Hepatocyte (in vitro differentiated cells): ENCODE measurements around the gene PHF2. TPM values are rescaled to one million over a fixed set of nuclear protein-coding genes. Genes with fewer than 3 reads are reported as not detected.

Experiments used
- DNase-seq: peaks from one replicate; pipeline ENCODE4 v3.0.0-alpha.2; 2016; ENCODE audit warnings: low spot score
- H2AFZ ChIP-seq: fragments of 200-600 bp; sonication (generic); 2 replicates; pipeline ENCODE4 v1.6.0; 2016; ENCODE audit warnings: antibody characterized with exemption, mild to moderate bottlenecking
- H3K27ac ChIP-seq: fragments of 200-600 bp; sonication (generic); 2 replicates; pipeline ENCODE4 v1.5.1; 2016; ENCODE audit warnings: mild to moderate bottlenecking
- H3K27me3 ChIP-seq: fragments of 200-600 bp; sonication (generic); 2 replicates; pipeline ENCODE4 v1.6.1; 2016
- H3K36me3 ChIP-seq: fragments of 200-600 bp; sonication (generic); replicated peaks from 2 replicates; pipeline ENCODE4 v1.5.1; 2016; ENCODE audit warnings: low read depth; ENCODE audit not compliant: insufficient read depth
- H3K4me1 ChIP-seq: fragments of 200-600 bp; sonication (generic); 2 replicates; pipeline ENCODE4 v1.5.1; 2016; ENCODE audit warnings: mild to moderate bottlenecking, moderate library complexity; ENCODE audit not compliant: insufficient read depth
- H3K4me2 ChIP-seq: fragments of 200-600 bp; sonication (generic); 2 replicates; pipeline ENCODE4 v1.6.0; 2016
- H3K4me3 ChIP-seq: fragments of 200-600 bp; sonication (generic); 2 replicates; pipeline ENCODE4 v1.5.1; 2016; ENCODE audit warnings: mild to moderate bottlenecking
- H3K79me2 ChIP-seq: fragments of 200-600 bp; sonication (generic); 2 replicates; pipeline ENCODE4 v1.6.0; 2017; ENCODE audit warnings: mild to moderate bottlenecking
- H3K9me2 ChIP-seq: fragments of 200-600 bp; sonication (generic); replicated peaks from 2 replicates; pipeline ENCODE4 v1.6.0; 2017; ENCODE audit warnings: mild to moderate bottlenecking; ENCODE audit not compliant: insufficient read depth
- H3K9me3 ChIP-seq: fragments of 200-600 bp; sonication (generic); 2 replicates; pipeline ENCODE4 v1.5.1; 2016; ENCODE audit warnings: low read depth, mild to moderate bottlenecking
- H4K20me1 ChIP-seq: fragments of 200-600 bp; sonication (generic); 2 replicates; pipeline ENCODE4 v1.6.0; 2016; ENCODE audit warnings: mild to moderate bottlenecking; ENCODE audit not compliant: insufficient read depth, poor library complexity, severe bottlenecking
- CTCF ChIP-seq: fragments of 200-600 bp; sonication (generic); IDR thresholded peaks from 2 replicates; pipeline ENCODE4 v1.5.1; 2016; ENCODE audit warnings: antibody characterized with exemption, mild to moderate bottlenecking; ENCODE audit not compliant: poor library complexity
- EZH2 ChIP-seq: fragments of 200-600 bp; sonication (generic); IDR thresholded peaks from 2 replicates; pipeline ENCODE4 v1.6.1; 2016; ENCODE audit warnings: antibody characterized with exemption, mild to moderate bottlenecking, borderline replicate concordance
- EZH2phosphoT487 ChIP-seq: fragments of 200-600 bp; sonication (generic); IDR thresholded peaks from one replicate; pipeline ENCODE4 v1.6.1; 2018; ENCODE audit warnings: antibody characterized with exemption, mild to moderate bottlenecking, low read depth, moderate library complexity; ENCODE audit not compliant: unreplicated experiment, severe bottlenecking
- WGBS: methylation state at CpG from one replicate; pipeline ENCODE4 v1.1.6; 2016; ENCODE audit warnings: low lambda C conversion rate; ENCODE audit errors: missing lambda C conversion rate; 5-methylcytosine and 5-hydroxymethylcytosine counted together
- polyA plus RNA-seq: library from polyadenylated mRNA; unstranded; fragments of >200 nt; fragmentation: Nextera tagmentation; extraction: Ambion mirVana; gene quantifications from 2 replicates; pipeline ENCODE4 v1.2.1, GENCODE V29; 2016
- total RNA-seq: library from RNA; depleted of rRNA; stranded (reverse); fragments of >200 nt; gene quantifications from 2 replicates; pipeline ENCODE4 v1.2.3, GENCODE V29; 2014

PHF2 gene
- total and polyA plus RNA-seq, 2 experiments from 2014 or later = 10.5 to 19.8 TPM

- H3K9me3 ChIP-seq = no peaks in the 10 kb centered on the region
- H3K4me1 ChIP-seq = no peaks in the 10 kb centered on the region
Observed at GRCh38 chr9:93699650-93700049, 123.3 kb downstream of the PHF2 start.

GRCh38 chr9:93701494-93702218 is 125.3 kb downstream of the PHF2 start:
- no peak overlapping the region for H3K4me3 ChIP-seq
- no peaks in the 10 kb centered on the region for H3K9me2 ChIP-seq
- no peaks in the 10 kb centered on the region for H3K36me3 ChIP-seq
- no peaks in the 10 kb centered on the region for H3K4me1 ChIP-seq
- H3K4me2 ChIP-seq = no peak overlapping the region
- TF ChIP-seq EZH2 (no peak), CTCF (no peak), EZH2phosphoT487 (no peak)
- H4K20me1 ChIP-seq = no peaks in the 10 kb centered on the region
- DNase-seq = no peak
- 91% methylated on average over 15 of the region's 16 CpGs for WGBS
- peaks cover 5% of the 10 kb centered on the region for H3K27me3 ChIP-seq
- H3K27ac ChIP-seq = no peak overlapping the region
- no peaks in the 10 kb centered on the region for H3K79me2 ChIP-seq
- H3K9me3 ChIP-seq = no peaks in the 10 kb centered on the region
- H2AFZ ChIP-seq = no peak overlapping the region

More at GRCh38 chr9:93699650-93700049, 123.3 kb downstream of the PHF2 start:
- H3K27ac ChIP-seq = no peak overlapping the region
- H3K4me2 ChIP-seq = no peak overlapping the region
- H3K36me3 ChIP-seq = no peaks in the 10 kb centered on the region
- no peaks in the 10 kb centered on the region for H3K79me2 ChIP-seq
- no peak for TF ChIP-seq CTCF
- no peaks in the 10 kb centered on the region for H3K27me3 ChIP-seq
- H2AFZ ChIP-seq = no peak overlapping the region
- no peaks in the 10 kb centered on the region for H3K9me2 ChIP-seq
- WGBS = 90% methylated on average over 3 of the region's 3 CpGs
- H4K20me1 ChIP-seq = no peaks in the 10 kb centered on the region
- no peak for DNase-seq
- no peak overlapping the region for H3K4me3 ChIP-seq

GRCh38 chr9:93702261-93702660 is 125.9 kb downstream of the PHF2 start:
- Histone ChIP-seq H2AFZ (no peak overlapping the region), H3K9me2 (no peaks in the 10 kb centered on the region), H3K4me1 (no peaks in the 10 kb centered on the region), H3K36me3 (no peaks in the 10 kb centered on the region), H3K27ac (no peak overlapping the region), H4K20me1 (no peaks in the 10 kb centered on the region), H3K4me2 (no peak overlapping the region), H3K27me3 (peaks cover 5% of the 10 kb centered on the region), H3K9me3 (no peaks in the 10 kb centered on the region), H3K79me2 (no peaks in the 10 kb centered on the region), H3K4me3 (no peak overlapping the region)
- TF ChIP-seq EZH2phosphoT487 (no peak), CTCF (no peak), EZH2 (no peak)
- no peak for DNase-seq
- 88% methylated on average over 7 of the region's 7 CpGs for WGBS
